Measurements from ENCODE around the gene ITPR1. TPM values are rescaled to one million over a fixed set of nuclear protein-coding genes. Genes with fewer than 3 reads are reported as not detected.

The ITPR1 gene
- total RNA-seq, 1 experiment from 2014 or later: 7.5 TPM

DNA sequence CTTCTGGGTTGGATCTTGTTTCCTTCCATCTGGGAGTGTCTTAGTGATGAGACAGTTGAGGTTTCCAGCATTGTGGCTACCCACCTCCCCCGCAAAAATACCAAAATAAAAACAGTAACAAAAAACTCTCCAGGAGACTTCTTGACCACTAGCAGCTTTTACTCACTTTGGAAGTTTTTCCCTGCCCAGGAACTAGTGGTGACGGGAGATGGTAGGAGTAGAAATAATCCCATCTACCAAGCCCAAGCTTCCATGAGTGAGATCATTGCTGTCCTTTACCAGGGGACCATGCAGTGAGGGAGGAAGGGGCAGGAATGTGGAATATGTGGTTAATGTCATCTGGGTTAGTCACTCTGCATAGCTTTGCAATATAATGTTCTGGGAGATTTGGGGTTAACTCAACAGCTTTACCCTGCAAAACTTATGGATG lies 187.7 kb downstream of the ITPR1 start:
- Mint-ChIP-seq H3K36me3 (ENCODE audit: insufficient read depth, unreplicated experiment) (peaks cover 9% of the 10 kb centered on the region), H3K27me3 (ENCODE audit: insufficient read depth, unreplicated experiment) (no peaks in the 10 kb centered on the region), H3K4me1 (ENCODE audit: insufficient read depth, unreplicated experiment) (no peaks in the 10 kb centered on the region), H3K4me3 (ENCODE audit: unreplicated experiment) (no peak overlapping the region), H3K9me3 (ENCODE audit: unreplicated experiment) (no peaks in the 10 kb centered on the region), H3K27ac (ENCODE audit: low read depth, unreplicated experiment) (no peak overlapping the region)
- intact Hi-C loops (cut with micrococcal nuclease): no loop called here
- no peak for DNase-seq (ENCODE audit: unreplicated experiment)
- TF ChIP-seq, protein P1, sequence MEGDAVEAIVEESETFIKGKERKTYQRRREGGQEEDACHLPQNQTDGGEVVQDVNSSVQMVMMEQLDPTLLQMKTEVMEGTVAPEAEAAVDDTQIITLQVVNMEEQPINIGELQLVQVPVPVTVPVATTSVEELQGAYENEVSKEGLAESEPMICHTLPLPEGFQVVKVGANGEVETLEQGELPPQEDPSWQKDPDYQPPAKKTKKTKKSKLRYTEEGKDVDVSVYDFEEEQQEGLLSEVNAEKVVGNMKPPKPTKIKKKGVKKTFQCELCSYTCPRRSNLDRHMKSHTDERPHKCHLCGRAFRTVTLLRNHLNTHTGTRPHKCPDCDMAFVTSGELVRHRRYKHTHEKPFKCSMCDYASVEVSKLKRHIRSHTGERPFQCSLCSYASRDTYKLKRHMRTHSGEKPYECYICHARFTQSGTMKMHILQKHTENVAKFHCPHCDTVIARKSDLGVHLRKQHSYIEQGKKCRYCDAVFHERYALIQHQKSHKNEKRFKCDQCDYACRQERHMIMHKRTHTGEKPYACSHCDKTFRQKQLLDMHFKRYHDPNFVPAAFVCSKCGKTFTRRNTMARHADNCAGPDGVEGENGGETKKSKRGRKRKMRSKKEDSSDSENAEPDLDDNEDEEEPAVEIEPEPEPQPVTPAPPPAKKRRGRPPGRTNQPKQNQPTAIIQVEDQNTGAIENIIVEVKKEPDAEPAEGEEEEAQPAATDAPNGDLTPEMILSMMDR (IDR thresholded peaks at IDR 0.05; ENCODE audit: unreplicated experiment): no peak
- BruUV-seq (replicated peaks): no TSS peak
- CTCF ChIA-PET: interaction anchor here (0.7 kb wide), 1 partner anchor 134 kb away, joined by 3 read pairs; no protein-coding TSS in a partner anchor
- POLR2A ChIA-PET: no interaction called here

DNA sequence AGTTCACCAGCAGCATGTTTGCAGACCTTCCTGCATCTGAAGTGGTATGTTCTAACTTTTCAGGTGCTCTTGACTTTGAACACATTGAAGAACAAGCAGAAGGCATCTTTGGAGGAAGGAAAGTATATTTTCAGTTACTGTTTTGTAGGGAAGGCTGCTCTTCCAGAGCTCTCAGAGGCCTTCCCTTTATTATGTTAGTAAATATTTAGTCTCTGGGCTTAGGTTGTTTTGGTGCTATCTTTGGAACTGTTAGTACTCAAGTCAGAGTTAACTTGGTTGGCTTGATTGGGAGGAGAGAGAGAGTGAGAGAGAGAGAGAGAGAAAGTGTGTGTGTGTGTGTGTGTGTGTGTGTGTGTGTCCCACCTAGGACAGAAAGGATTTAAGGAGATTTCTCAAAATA lies 188.2 kb downstream of the ITPR1 start:
- CTCF ChIA-PET: interaction anchor here (0.7 to 0.9 kb wide), 2 partner anchors 12 to 134 kb away, joined by 3 read pairs; no protein-coding TSS in a partner anchor
- TF ChIP-seq, protein P1 (IDR thresholded peaks at IDR 0.05; ENCODE audit: unreplicated experiment): no peak
- no peaks in the 10 kb centered on the region for H3K9me3 Mint-ChIP-seq (ENCODE audit: unreplicated experiment)
- H3K27me3 Mint-ChIP-seq (ENCODE audit: insufficient read depth, unreplicated experiment): no peaks in the 10 kb centered on the region
- H3K4me3 Mint-ChIP-seq (ENCODE audit: unreplicated experiment): no peak overlapping the region
- POLR2A ChIA-PET: no interaction called here
- BruUV-seq (replicated peaks): no TSS peak
- intact Hi-C loops (cut with micrococcal nuclease): no loop called here
- no peak overlapping the region for H3K27ac Mint-ChIP-seq (ENCODE audit: low read depth, unreplicated experiment)
- H3K36me3 Mint-ChIP-seq (ENCODE audit: insufficient read depth, unreplicated experiment): peaks cover 9% of the 10 kb centered on the region
- no peaks in the 10 kb centered on the region for H3K4me1 Mint-ChIP-seq (ENCODE audit: insufficient read depth, unreplicated experiment)
- DNase-seq (ENCODE audit: unreplicated experiment): no peak

DNA sequence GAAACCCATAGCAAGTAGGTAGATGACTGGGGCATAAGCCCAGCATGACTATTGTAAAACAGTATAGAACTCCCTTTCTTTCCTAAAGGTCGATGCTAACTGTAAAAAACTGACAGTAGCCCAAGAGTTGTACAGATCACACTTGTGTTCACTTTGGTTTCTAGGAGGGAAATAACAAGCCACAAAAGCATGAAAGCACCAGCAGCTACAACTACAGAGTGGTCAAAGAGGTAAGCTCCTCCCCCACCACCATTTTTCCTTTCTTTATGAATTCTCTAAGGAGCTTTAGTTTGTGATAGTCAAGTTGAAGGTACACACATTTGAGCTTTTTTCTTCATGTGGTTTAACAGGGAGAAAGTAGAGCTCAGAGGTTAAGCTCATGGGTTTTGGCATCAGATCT lies 191.0 kb downstream of the ITPR1 start:
- no TSS peak for BruUV-seq (replicated peaks)

DNA sequence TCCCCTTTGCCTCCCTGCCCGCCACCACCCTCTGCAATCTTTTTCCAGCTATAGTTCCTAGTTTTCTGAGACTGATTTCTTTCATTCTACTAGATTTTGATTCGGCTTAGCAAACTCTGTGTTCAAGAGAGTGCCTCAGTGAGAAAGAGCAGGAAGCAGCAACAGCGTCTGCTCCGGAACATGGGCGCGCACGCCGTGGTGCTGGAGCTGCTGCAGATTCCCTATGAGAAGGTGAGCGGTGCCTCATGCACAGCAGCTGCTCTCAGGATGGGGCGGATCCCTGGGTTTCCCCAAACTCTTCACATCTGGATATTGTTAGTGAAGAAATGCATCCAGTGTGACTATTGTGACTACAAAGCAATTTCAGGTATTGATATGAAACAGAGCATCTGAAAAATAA lies 191.8 kb downstream of the ITPR1 start:
- DNase-seq (ENCODE audit: unreplicated experiment): no peak
- intact Hi-C loops (cut with micrococcal nuclease): no loop called here
- H3K27me3 Mint-ChIP-seq (ENCODE audit: insufficient read depth, unreplicated experiment): no peaks in the 10 kb centered on the region
- H3K4me3 Mint-ChIP-seq (ENCODE audit: unreplicated experiment): no peak overlapping the region
- H3K27ac Mint-ChIP-seq (ENCODE audit: low read depth, unreplicated experiment): no peak overlapping the region
- peaks cover 5% of the 10 kb centered on the region for H3K36me3 Mint-ChIP-seq (ENCODE audit: insufficient read depth, unreplicated experiment)
- peaks cover 4% of the 10 kb centered on the region for H3K4me1 Mint-ChIP-seq (ENCODE audit: insufficient read depth, unreplicated experiment)
- no TSS peak for BruUV-seq (replicated peaks)
- TF ChIP-seq, protein P1 (IDR thresholded peaks at IDR 0.05; ENCODE audit: unreplicated experiment): no peak
- POLR2A ChIA-PET: no interaction called here
- CTCF ChIA-PET: interaction anchor here (0.6 to 1.2 kb wide), 4 partner anchors 11 to 29 kb away, joined by 3 to 5 read pairs (median 3); no protein-coding TSS in a partner anchor
- no peaks in the 10 kb centered on the region for H3K9me3 Mint-ChIP-seq (ENCODE audit: unreplicated experiment)

More for the DNA sequence above, 191.0 kb downstream of the ITPR1 start:
- H3K36me3 Mint-ChIP-seq (ENCODE audit: insufficient read depth, unreplicated experiment): peaks cover 5% of the 10 kb centered on the region
- CTCF ChIA-PET: interaction anchor here (0.8 to 2.4 kb wide), 6 partner anchors 11 to 312 kb away, joined by 3 to 9 read pairs (median 4); no protein-coding TSS in a partner anchor
- TF ChIP-seq, protein P1 (IDR thresholded peaks at IDR 0.05; ENCODE audit: unreplicated experiment): no peak
- peaks cover 4% of the 10 kb centered on the region for H3K4me1 Mint-ChIP-seq (ENCODE audit: insufficient read depth, unreplicated experiment)
- no peaks in the 10 kb centered on the region for H3K27me3 Mint-ChIP-seq (ENCODE audit: insufficient read depth, unreplicated experiment)
- H3K9me3 Mint-ChIP-seq (ENCODE audit: unreplicated experiment): no peaks in the 10 kb centered on the region
- POLR2A ChIA-PET: interaction anchor here (0.6 kb wide), 1 partner anchor 415 kb away, joined by 4 read pairs; no protein-coding TSS in a partner anchor
- intact Hi-C loops (cut with micrococcal nuclease): no loop called here
- no peak overlapping the region for H3K27ac Mint-ChIP-seq (ENCODE audit: low read depth, unreplicated experiment)
- H3K4me3 Mint-ChIP-seq (ENCODE audit: unreplicated experiment): no peak overlapping the region
- no peak for DNase-seq (ENCODE audit: unreplicated experiment)
